Aorta (tissue), 5 donors: Measurements from ENCODE around the gene DCAF6. TPM values are rescaled to one million over a fixed set of nuclear protein-coding genes. Genes with fewer than 3 reads are reported as not detected.
"Not testable (repeated sequence)": the region's sequence is repeated elsewhere in the genome, so short reads cannot be mapped to it uniquely, and the experiment has no call there.

Experiments
- ATAC-seq: fragments of 200-7000 bp; cut with Tn5 transposase; one replicate; pipeline ENCODE4 v1.9.1; 2022; ENCODE audit warnings: moderate library complexity; ENCODE audit not compliant: low FRiP score
- DNase-seq, 2 donors: peaks; one replicate each; pipeline ENCODE4 v3.0.0-alpha.2; 2020
- H3K27ac ChIP-seq, 2 donors: one replicate each; pipeline ENCODE4 v1.5.1; 2013; ENCODE audit warnings: low read length in 2 of 2, mild to moderate bottlenecking in 2 of 2, moderate library complexity in 2 of 2, control low read depth in 1 of 2, inconsistent platforms in 1 of 2, low read depth in 1 of 2
- H3K27me3 ChIP-seq, 2 donors: one replicate each; pipeline ENCODE4 v1.6.1; 2013; ENCODE audit warnings: control low read depth in 1 of 2, low read length in 1 of 2, mild to moderate bottlenecking in 1 of 2, moderate library complexity in 1 of 2; ENCODE audit not compliant: insufficient read depth in 2 of 2, control insufficient read depth in 1 of 2
- H3K36me3 ChIP-seq, 2 donors: one replicate each; pipeline ENCODE4 v1.6.1; 2013; ENCODE audit warnings: control low read depth in 1 of 2, low read length in 1 of 2, mild to moderate bottlenecking in 1 of 2; ENCODE audit not compliant: insufficient read depth in 2 of 2, control insufficient read depth in 1 of 2
- H3K4me1 ChIP-seq, 2 donors: one replicate each; pipeline ENCODE4 v1.6.1; 2013; ENCODE audit warnings: low read length in 2 of 2, control low read depth in 1 of 2, mild to moderate bottlenecking in 1 of 2, moderate library complexity in 1 of 2; ENCODE audit not compliant: insufficient read depth in 2 of 2, control insufficient read depth in 1 of 2
- H3K4me3 ChIP-seq, 2 donors: one replicate each; pipeline ENCODE4 v1.5.1; 2013; ENCODE audit warnings: low read length in 2 of 2, control low read depth in 1 of 2, mild to moderate bottlenecking in 1 of 2
- H3K9me3 ChIP-seq: one replicate; pipeline ENCODE4 v1.6.1; 2013; ENCODE audit warnings: mild to moderate bottlenecking, low read length; ENCODE audit not compliant: control insufficient read depth
- WGBS, 2 donors: extraction: QIAGEN DNeasy Blood & Tissue Kit; methylation state at CpG; one replicate each; pipeline ENCODE4 v1.1.7; 2013; 5-methylcytosine and 5-hydroxymethylcytosine counted together
- intact Hi-C, 2 donors: fragments of 100-400 bp; cut with DNase I; formaldehyde crosslinking; loops; one replicate each; pipeline versions ENCODE4 v1.14.2 to v1.15.0; 2022
- polyA plus RNA-seq, 2 donors: library from polyadenylated mRNA; stranded (reverse); fragments of 200-250 nt; gene quantifications; one replicate each; pipeline ENCODE4 v1.2.3, GENCODE V29; 2013
- total RNA-seq, 2 donors: library from RNA; stranded (reverse); fragmentation: NEBNext Ultra II Directional; extraction: Animal tissue kit (Norgen Biotek cat#: 25700); gene quantifications; one replicate each; pipeline ENCODE4 v1.2.1, GENCODE V29; 2021
- donor health status: healthy with polysubstance abuse.
- donor health status: Bipolar disorder and iron deficiency.
- donor health status: DM: no; HTN: no; CAD: no.
- donor health status: DM: no; HTN: no; CAD: no.
- donor health status: DM: yes; HTN: yes; CAD: no.

DCAF6 gene
- total and polyA plus RNA-seq, 4 donors = 37.3 to 68.7 (median 49.4) TPM

GRCh38 chr1:167928457-167928852, 8.0 kb upstream of the DCAF6 start:
- no peaks in the 10 kb centered on the region for H3K9me3 ChIP-seq
- no peaks in the 10 kb centered on the region for H3K4me1 ChIP-seq
- H3K36me3 ChIP-seq = no peaks in the 10 kb centered on the region
- intact Hi-C loops = no loop called here
- 90 to 94% methylated on average over 2 of the region's 2 CpGs for WGBS, 2 donors
- no peak overlapping the region for H3K27ac ChIP-seq
- no peaks in the 10 kb centered on the region for H3K27me3 ChIP-seq
- no peak overlapping the region for H3K4me3 ChIP-seq
- ATAC-seq = no peak
- no peak for DNase-seq

GRCh38 chr1:167928919-167929318, 7.6 kb upstream of the DCAF6 start:
- H3K36me3 ChIP-seq, H3K9me3 ChIP-seq, H3K27me3 ChIP-seq, H3K27ac ChIP-seq, H3K4me3 ChIP-seq, intact Hi-C loops, ATAC-seq, DNase-seq, H3K4me1 ChIP-seq: not testable (repeated sequence)
- 94 to 96% methylated on average over 9 of the region's 9 CpGs for WGBS, 2 donors

- H3K27ac ChIP-seq = no peak overlapping the region
- no peaks in the 10 kb centered on the region for H3K36me3 ChIP-seq
- WGBS, 2 donors = 11 to 15% methylated on average over 1 of the region's 1 CpG
- no peaks in the 10 kb centered on the region for H3K27me3 ChIP-seq
- H3K4me3 ChIP-seq = no peak overlapping the region
- no peaks in the 10 kb centered on the region for H3K9me3 ChIP-seq
- no peaks in the 10 kb centered on the region for H3K4me1 ChIP-seq
- ATAC-seq (no peak), DNase-seq (no peak)
- intact Hi-C loops = loop anchor here in 1 of 2 donors (10.0 kb wide), 1 partner anchor 215 kb away; no protein-coding TSS in a partner anchor
These were observed 6.8 kb upstream of the DCAF6 start for GRCh38 chr1:167929725-167930124.

- H3K4me1 ChIP-seq = no peaks in the 10 kb centered on the region
- H3K4me3 ChIP-seq = peak overlapping the region in 1 of 2 donors; percentile 24
- intact Hi-C loops = loop anchor here in 1 of 2 donors (10.0 kb wide), 1 partner anchor 219 kb away; no protein-coding TSS in a partner anchor
- H3K9me3 ChIP-seq = no peaks in the 10 kb centered on the region
- H3K36me3 ChIP-seq = no peaks in the 10 kb centered on the region
- DNase-seq = no peak
- ATAC-seq = no peak
- H3K27me3 ChIP-seq = no peaks in the 10 kb centered on the region
- 47 to 49% methylated on average over 4 of the region's 4 CpGs for WGBS, 2 donors
- no peak overlapping the region for H3K27ac ChIP-seq
These were observed 2.7 kb upstream of the DCAF6 start for GRCh38 chr1:167933788-167934187.

GRCh38 chr1:167934426-167935215, 1.9 kb upstream of the DCAF6 start:
- peak overlapping the region; percentile 58 to 83 for H3K27ac ChIP-seq

GRCh38 chr1:167935216-167936067, 1.0 kb upstream of the DCAF6 start:
- intact Hi-C loops = loop anchor here (2.0 to 10.0 kb wide), 4 partner anchors 113 to 221 kb away; no protein-coding TSS in a partner anchor
- H3K4me1 ChIP-seq = no peaks in the 10 kb centered on the region
- no peaks in the 10 kb centered on the region for H3K36me3 ChIP-seq
- ATAC-seq = peak; percentile 21
- WGBS, 2 donors = 0% methylated on average over 36 to 45 of the region's 45 CpGs
- peak overlapping the region; percentile 77 to 79 for H3K4me3 ChIP-seq
- H3K27ac ChIP-seq = peak overlapping the region; percentile 58 to 83
- no peak for DNase-seq
- no peaks in the 10 kb centered on the region for H3K9me3 ChIP-seq
- no peaks in the 10 kb centered on the region for H3K27me3 ChIP-seq

More at GRCh38 chr1:167934426-167935215, 1.9 kb upstream of the DCAF6 start:
- ATAC-seq (no peak), DNase-seq (no peak)
- Histone ChIP-seq H3K36me3 (no peaks in the 10 kb centered on the region), H3K9me3 (no peaks in the 10 kb centered on the region), H3K4me3 (peak overlapping the region; percentile 77 to 79), H3K4me1 (no peaks in the 10 kb centered on the region), H3K27me3 (no peaks in the 10 kb centered on the region)
- WGBS, 2 donors = 4 to 6% methylated on average over 4 of the region's 4 CpGs
- intact Hi-C loops = loop anchor here (5.0 to 10.0 kb wide), 3 partner anchors 112 to 220 kb away; no protein-coding TSS in a partner anchor

GRCh38 chr1:167936930-167937708, 636 bp downstream of the DCAF6 start, which contains the start of gene MPC2:
TSS of gene MPC2 (minus strand) at chr1:167937072. CDS start at chr1:167935841, 1,231 bp downstream.
- no peaks in the 10 kb centered on the region for H3K27me3 ChIP-seq
- ATAC-seq = peak; percentile 47
- peak within 1 kb of the TSS; percentile 62 to 91 for H3K27ac ChIP-seq
- no peaks in the 10 kb centered on the region for H3K9me3 ChIP-seq
- intact Hi-C loops = loop anchor here (2.0 to 10.0 kb wide), 4 partner anchors 115 to 222 kb away; no protein-coding TSS in a partner anchor
- peak within 1 kb of the TSS; percentile 84 to 94 for H3K4me3 ChIP-seq
- no peaks in the 10 kb centered on the region for H3K4me1 ChIP-seq
- peak; percentile 78 to 86 for DNase-seq
- 0 to 1% methylated on average over 51 of the region's 51 CpGs for WGBS, 2 donors
- no peaks in the 10 kb centered on the region for H3K36me3 ChIP-seq

GRCh38 chr1:167937709-167938010, 1.2 kb downstream of the DCAF6 start:
- Histone ChIP-seq H3K27ac (no peak overlapping the region), H3K9me3 (no peaks in the 10 kb centered on the region), H3K4me1 (no peaks in the 10 kb centered on the region), H3K27me3 (no peaks in the 10 kb centered on the region), H3K36me3 (no peaks in the 10 kb centered on the region), H3K4me3 (peak overlapping the region; percentile 84 to 94)
- ATAC-seq (no peak), DNase-seq (no peak)
- WGBS, 2 donors = 1% methylated on average over 5 of the region's 5 CpGs
- intact Hi-C loops = loop anchor here (2.0 to 10.0 kb wide), 4 partner anchors 115 to 223 kb away; no protein-coding TSS in a partner anchor
